ENCODE results near the gene CCDC92. TPM values are rescaled to one million over a fixed set of nuclear protein-coding genes. Genes with fewer than 3 reads are reported as not detected.

The CCDC92 gene
- total RNA-seq, 1 donor from 2014 or later: 4.8 TPM

- H3K4me1 ChIP-seq: no peaks in the 10 kb centered on the region
- H3F3A ChIP-seq (ENCODE audit: low read depth): no peaks in the 10 kb centered on the region
- H3K27me3 ChIP-seq: peaks cover 42% of the 10 kb centered on the region
- no peaks in the 10 kb centered on the region for H3K36me3 Mint-ChIP-seq
- H3K27ac ChIP-seq: no peak overlapping the region
- peaks cover 2% of the 10 kb centered on the region for H3K27me3 Mint-ChIP-seq (ENCODE audit: insufficient read depth, low read depth)
- H4K20me1 ChIP-seq (ENCODE audit: low read depth): no peaks in the 10 kb centered on the region
- no peak for DNase-seq (ENCODE audit: low spot score)
- H3K4me3 Mint-ChIP-seq: no peak overlapping the region
- peaks cover 8% of the 10 kb centered on the region for H3K4me1 Mint-ChIP-seq
- no peaks in the 10 kb centered on the region for H3K36me3 ChIP-seq
- no peaks in the 10 kb centered on the region for H3K79me2 ChIP-seq (ENCODE audit: low read depth)
- no peaks in the 10 kb centered on the region for H3K9me3 Mint-ChIP-seq
- no peak overlapping the region for H3K4me3 ChIP-seq
- no peak overlapping the region for H2AFZ ChIP-seq (replicated peaks)
- no peaks in the 10 kb centered on the region for H3K9me3 ChIP-seq (ENCODE audit: low read depth)
- no peak overlapping the region for H3K9ac ChIP-seq
- no peak for TF ChIP-seq EZH2 (IDR thresholded peaks at IDR 0.05)
- no peak for TF ChIP-seq EZH2phosphoT487 (IDR thresholded peaks at IDR 0.05)
- no peak for TF ChIP-seq CTCF (IDR thresholded peaks at IDR 0.05)
- H3K27ac Mint-ChIP-seq: no peak overlapping the region
- H3K4me2 ChIP-seq: no peak overlapping the region
Measured at GRCh38 chr12:123924539-123924938, 48.1 kb downstream of the CCDC92 start.

- Mint-ChIP-seq H3K27ac (no peak overlapping the region), H3K27me3 (ENCODE audit: insufficient read depth, low read depth) (peaks cover 2% of the 10 kb centered on the region)
Measured at GRCh38 chr12:123923927-123924326, 48.7 kb downstream of the CCDC92 start.

GRCh38 chr12:123923038-123923437 is 49.6 kb downstream of the CCDC92 start:
- no peaks in the 10 kb centered on the region for H4K20me1 ChIP-seq (ENCODE audit: low read depth)
- Mint-ChIP-seq H3K4me3 (no peak overlapping the region), H3K4me1 (no peaks in the 10 kb centered on the region), H3K36me3 (no peaks in the 10 kb centered on the region), H3K27me3 (ENCODE audit: insufficient read depth, low read depth) (peaks cover 4% of the 10 kb centered on the region), H3K9me3 (no peaks in the 10 kb centered on the region), H3K27ac (no peak overlapping the region)
- no peak overlapping the region for H3K4me3 ChIP-seq
- no peak for DNase-seq (ENCODE audit: low spot score)
- peaks cover 31% of the 10 kb centered on the region for H3K27me3 ChIP-seq
- no peaks in the 10 kb centered on the region for H3K4me1 ChIP-seq
- H2AFZ ChIP-seq (replicated peaks): no peak overlapping the region
- no peaks in the 10 kb centered on the region for H3F3A ChIP-seq (ENCODE audit: low read depth)
- H3K4me2 ChIP-seq: no peak overlapping the region
- no peak overlapping the region for H3K9ac ChIP-seq
- H3K27ac ChIP-seq: no peak overlapping the region
- TF ChIP-seq EZH2phosphoT487 (IDR thresholded peaks at IDR 0.05) (no peak), CTCF (IDR thresholded peaks at IDR 0.05) (no peak), EZH2 (IDR thresholded peaks at IDR 0.05) (no peak)
- H3K79me2 ChIP-seq (ENCODE audit: low read depth): no peaks in the 10 kb centered on the region
- H3K36me3 ChIP-seq: no peaks in the 10 kb centered on the region
- H3K9me3 ChIP-seq (ENCODE audit: low read depth): no peaks in the 10 kb centered on the region

More at GRCh38 chr12:123923927-123924326, 48.7 kb downstream of the CCDC92 start:
- Histone ChIP-seq H3K79me2 (ENCODE audit: low read depth) (no peaks in the 10 kb centered on the region), H3K4me1 (no peaks in the 10 kb centered on the region), H3K9me3 (ENCODE audit: low read depth) (no peaks in the 10 kb centered on the region), H3K9ac (no peak overlapping the region), H3K4me3 (no peak overlapping the region), H4K20me1 (ENCODE audit: low read depth) (no peaks in the 10 kb centered on the region), H3K27ac (no peak overlapping the region), H3K4me2 (no peak overlapping the region), H3F3A (ENCODE audit: low read depth) (no peaks in the 10 kb centered on the region), H3K27me3 (peaks cover 36% of the 10 kb centered on the region), H2AFZ (replicated peaks) (no peak overlapping the region), H3K36me3 (no peaks in the 10 kb centered on the region)
- no peak for DNase-seq (ENCODE audit: low spot score)
- Mint-ChIP-seq H3K4me3 (no peak overlapping the region), H3K4me1 (peaks cover 4% of the 10 kb centered on the region), H3K9me3 (no peaks in the 10 kb centered on the region), H3K36me3 (no peaks in the 10 kb centered on the region)
- TF ChIP-seq EZH2phosphoT487 (IDR thresholded peaks at IDR 0.05) (no peak), EZH2 (IDR thresholded peaks at IDR 0.05) (no peak), CTCF (IDR thresholded peaks at IDR 0.05) (no peak)
